Activated CD8-positive, alpha-beta memory T cell treated with anti-CD3 and anti-CD28 coated beads for 1 hour (primary cell): ENCODE data around the gene CSTPP1.
"Not testable (repeated sequence)": the region's sequence is repeated elsewhere in the genome, so short reads cannot be mapped to it uniquely, and the experiment has no call there.

Source experiments
- DNase-seq, 2 donors: peaks; one replicate each; pipeline ENCODE4 v3.0.0-alpha.2; 2020; ENCODE audit warnings: low read depth in 1 of 2; ENCODE audit errors: extremely low read depth in 1 of 2

CSTPP1 gene

DNA sequence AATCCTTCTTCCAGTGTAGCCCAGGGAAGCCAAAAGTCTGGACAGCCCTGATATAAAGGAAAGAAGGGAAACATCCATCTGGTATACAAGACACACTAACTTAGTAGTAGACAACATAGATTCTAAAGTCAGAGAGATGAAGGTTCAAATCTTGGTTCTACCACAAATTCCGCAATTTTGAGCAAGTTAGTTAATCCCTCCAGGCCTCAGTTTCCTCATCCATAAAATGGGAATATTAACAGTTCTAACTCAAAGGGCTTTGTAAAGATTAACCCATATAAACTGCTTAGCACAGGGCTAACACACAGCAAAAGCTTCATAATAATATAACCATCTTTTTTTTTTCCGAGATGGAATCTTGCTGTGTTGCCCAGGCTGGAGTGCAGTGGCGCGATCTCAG is 29.0 kb upstream of the CSTPP1 start:
- DNase-seq = no peak

DNA sequence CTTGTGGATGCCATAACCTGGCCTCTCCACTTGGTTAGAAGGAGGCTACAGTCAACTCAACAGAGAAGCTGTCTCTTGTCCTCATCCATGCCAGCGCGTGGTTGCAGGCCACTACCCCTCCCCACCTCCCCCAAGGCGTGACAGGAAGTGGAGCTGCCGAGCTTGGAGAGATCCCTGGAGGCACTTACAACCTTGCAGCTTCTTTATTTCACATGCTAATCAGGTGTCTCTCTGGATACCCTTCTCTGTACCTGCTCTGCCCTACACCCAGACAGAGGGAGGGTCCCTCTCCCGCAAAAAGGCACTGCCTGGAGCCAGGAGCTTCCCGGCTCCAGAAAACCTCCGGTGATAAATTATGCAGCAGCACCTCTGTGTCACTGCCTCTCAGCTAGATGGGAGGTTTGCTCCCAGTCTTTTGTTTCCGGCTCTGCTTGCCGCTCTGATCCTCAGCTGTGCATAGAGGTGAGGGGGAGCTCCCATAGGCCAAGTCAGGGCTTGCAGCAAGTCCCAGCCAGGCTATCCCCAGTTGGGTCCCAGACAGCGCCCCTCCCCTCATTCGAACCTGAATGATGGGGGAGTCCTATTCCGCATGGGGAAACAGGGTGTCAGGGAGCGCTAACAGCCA is 23.9 kb upstream of the CSTPP1 start:
- no peak for DNase-seq

GRCh38 chr11:46913484-46913883 is 23.1 kb upstream of the CSTPP1 start:
- no peak for DNase-seq

GRCh38 chr11:46914363-46914762 is 22.2 kb upstream of the CSTPP1 start:
- DNase-seq = no peak

GRCh38 chr11:46914910-46915309 is 21.7 kb upstream of the CSTPP1 start:
- DNase-seq = no peak

GRCh38 chr11:46916286-46917108 is 20.1 kb upstream of the CSTPP1 start:
- no peak for DNase-seq

DNA sequence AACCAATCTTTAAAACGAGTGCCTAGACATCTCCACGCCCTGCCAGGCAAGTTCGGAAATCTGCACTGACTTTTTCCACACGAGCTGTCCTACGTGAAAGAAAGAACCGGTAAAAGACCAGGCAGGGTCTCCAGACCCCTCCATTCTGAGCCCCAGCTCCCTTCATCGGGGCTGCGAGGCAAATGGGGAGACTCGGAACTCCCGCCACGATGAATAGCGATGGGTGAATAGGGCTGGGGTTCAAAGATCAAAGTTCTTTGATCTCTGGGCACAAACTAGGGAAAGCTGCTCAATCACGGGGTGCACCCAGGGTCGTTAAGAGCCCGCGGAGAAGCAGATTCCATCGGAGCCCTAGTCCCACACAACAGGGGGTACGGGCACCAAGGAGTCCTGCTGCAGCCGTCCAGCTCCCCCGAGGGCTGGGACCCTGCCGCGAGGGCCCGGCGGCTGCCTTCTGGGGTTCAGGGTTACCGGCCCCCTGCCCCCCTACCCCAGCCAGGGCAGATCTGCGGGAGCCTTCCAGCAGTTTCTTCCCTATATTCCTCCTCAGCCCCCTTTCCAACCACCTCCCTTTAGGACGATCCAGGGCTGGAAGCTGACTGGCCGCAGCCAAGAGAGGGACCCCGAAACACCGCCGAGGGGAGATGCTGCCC is 19.3 kb upstream of the CSTPP1 start:
- DNase-seq = no peak

GRCh38 chr11:46917762-46918082 is 18.8 kb upstream of the CSTPP1 start:
- DNase-seq = no peak

- no peak for DNase-seq
Observed at GRCh38 chr11:46918083-46918787, 18.3 kb upstream of the CSTPP1 start, which contains the start of gene LRP4. TSS of gene LRP4 (minus strand) at chr11:46918550. CDS start at chr11:46918379, 171 bp downstream.

GRCh38 chr11:46918788-46919513 is 17.6 kb upstream of the CSTPP1 start:
- no peak for DNase-seq

GRCh38 chr11:46920755-46921154 is 15.8 kb upstream of the CSTPP1 start:
- DNase-seq = no peak

- DNase-seq = not testable (repeated sequence)
Observed at GRCh38 chr11:46927928-46928327, 8.6 kb upstream of the CSTPP1 start.

DNA sequence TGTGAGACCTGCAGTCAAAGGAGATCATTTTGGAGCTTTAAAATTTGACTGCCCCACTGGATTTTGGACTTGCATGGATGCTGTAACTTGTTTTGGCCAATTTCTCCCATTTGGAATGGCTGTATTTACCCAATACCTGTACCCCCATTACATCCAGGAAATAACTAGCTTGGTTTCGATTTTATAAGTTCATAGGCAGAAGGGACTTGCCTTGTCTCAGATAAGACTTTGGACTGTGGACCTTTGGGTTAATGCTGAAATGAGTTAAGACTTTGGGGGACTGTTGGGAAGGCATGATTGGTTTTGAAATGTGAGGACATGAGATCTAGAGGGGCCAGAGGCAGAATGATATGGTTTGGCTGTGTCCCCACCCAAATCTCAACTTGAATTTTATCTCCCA is 7.9 kb upstream of the CSTPP1 start:
- DNase-seq = not testable (repeated sequence)

DNA sequence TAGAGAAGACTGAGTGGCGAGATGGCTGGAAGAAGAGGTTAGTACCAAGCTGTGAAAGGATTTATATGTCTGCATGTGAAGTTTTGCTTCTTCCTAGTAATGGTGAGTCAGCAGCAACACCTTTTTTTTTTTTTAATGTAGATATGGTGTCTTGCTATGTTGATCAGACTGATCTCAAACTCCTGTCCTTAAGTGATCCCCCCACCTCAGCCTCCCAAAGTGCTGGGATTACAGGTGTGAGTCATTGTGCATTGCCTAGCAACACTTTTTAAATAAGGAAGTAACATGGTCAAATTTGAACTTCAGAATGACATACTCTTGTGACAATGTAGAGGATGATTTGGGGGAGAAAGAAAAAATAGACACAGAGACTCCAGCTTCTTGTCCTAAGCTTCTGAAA is 6.5 kb upstream of the CSTPP1 start:
- DNase-seq = no peak

- no peak for DNase-seq
Observed at GRCh38 chr11:46942172-46942571, 5.6 kb downstream of the CSTPP1 start.

DNA sequence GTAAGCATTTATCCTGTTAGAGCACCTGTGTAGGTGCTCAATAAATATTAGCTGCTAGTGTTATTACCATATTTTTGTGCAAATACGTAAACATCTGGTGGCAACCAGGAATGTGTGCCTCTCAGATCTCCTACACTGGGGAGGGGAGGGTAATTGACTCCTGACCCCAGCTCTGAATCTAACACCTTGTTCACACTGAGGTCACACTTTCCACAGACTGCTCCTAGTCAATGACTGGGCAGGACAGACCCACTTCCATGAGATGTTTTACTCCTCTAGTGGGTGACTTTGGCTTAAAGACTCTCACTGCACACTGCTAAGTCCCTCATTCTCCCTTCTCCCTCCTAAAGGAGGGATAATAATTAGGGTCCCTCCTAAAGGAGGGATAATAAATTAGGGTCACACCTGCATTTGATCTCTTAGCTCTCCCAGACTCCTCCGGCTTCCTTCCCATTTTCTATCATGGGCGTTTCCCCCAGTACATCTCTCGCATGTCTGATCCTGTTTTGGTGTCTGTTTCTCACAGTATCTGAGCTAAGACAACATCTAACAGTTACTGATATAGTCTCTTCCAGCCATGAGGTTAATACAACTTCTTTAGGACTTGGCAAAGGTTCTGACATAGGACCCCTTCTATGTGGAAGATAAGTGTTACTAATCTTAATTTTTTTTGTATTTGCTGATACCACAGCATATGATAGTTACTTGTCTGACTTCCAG is 8.0 kb downstream of the CSTPP1 start:
- no peak for DNase-seq

DNA sequence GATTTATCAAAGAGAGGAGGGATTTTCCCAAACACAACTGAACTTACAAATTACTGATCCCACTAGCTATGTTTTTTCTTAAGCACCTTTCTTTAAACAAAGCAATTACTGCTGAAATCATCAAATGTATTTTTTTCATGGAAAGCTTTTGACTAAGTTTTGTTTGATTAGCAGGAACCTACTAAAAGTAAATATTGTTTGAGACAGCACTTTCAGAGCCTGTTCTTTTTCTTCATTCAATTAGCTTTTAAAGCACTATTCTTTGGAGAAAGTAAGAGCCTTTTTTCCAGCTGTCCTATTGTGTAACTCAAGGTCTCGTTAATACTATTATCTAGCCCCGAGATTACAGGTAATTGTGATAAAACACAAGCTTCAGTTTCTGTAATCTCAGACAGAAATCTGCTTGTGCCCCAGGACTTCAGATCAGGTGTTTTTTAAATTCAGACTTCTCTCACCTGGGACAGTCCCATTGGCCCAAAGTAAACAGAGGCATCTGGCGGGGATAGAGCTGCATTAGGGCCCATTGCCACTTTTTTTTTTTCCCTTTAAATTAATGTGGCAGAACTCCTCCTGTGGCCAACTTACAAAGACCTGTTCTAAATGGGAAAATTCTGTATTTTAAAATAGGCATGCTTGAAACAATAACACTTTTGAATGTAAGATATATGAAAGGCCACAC is 11.0 kb downstream of the CSTPP1 start:
- no peak for DNase-seq

- no peak for DNase-seq
Observed at GRCh38 chr11:46948378-46949131, 12.0 kb downstream of the CSTPP1 start.

- no peak for DNase-seq
Observed at GRCh38 chr11:46949297-46949696, 12.7 kb downstream of the CSTPP1 start.
